ENCODE data around the gene UST. TPM values are rescaled to one million over a fixed set of nuclear protein-coding genes. Genes with fewer than 3 reads are reported as not detected.

The UST gene
- total RNA-seq, 1 donor from 2014 or later: 5.5 TPM

- H3K9me3 Mint-ChIP-seq: peaks cover 3% of the 10 kb centered on the region
- H3K27me3 Mint-ChIP-seq (ENCODE audit: low read depth): no peaks in the 10 kb centered on the region
These were observed 121.5 kb downstream of the UST start for GRCh38 chr6:148868314-148868713.

DNA sequence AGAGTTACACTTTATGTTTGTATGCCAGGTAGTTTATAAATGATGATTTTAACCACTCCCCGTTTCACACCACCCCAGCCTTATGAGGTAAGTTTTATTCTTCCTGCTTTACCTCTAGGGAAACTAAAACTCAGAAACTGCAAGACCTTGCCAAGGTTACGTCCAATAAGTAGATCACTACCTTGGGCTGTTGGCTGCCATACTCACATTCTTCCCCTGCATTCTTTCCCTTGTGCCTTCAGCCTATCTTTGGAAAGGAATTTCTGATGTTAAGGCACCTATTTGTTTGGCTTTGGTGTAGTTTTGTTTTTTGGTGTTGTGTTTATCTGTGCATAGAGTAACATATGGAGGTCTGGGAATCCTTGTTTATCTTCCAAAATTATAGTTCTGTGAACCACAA, 122.1 kb downstream of the UST start:
- TF ChIP-seq CTCF (conservative IDR thresholded peaks at IDR 0.05): no peak
- Mint-ChIP-seq H3K36me3 (ENCODE audit: low read depth) (peaks cover 2% of the 10 kb centered on the region), H3K27ac (ENCODE audit: unreplicated experiment) (no peak overlapping the region), H3K27me3 (ENCODE audit: low read depth) (no peaks in the 10 kb centered on the region), H3K4me1 (peaks cover 21% of the 10 kb centered on the region), H3K9me3 (peaks cover 3% of the 10 kb centered on the region), H3K4me3 (no peak overlapping the region)
- DNase-seq (ENCODE audit: low read depth, low spot score): no peak

More at GRCh38 chr6:148868314-148868713, 121.5 kb downstream of the UST start:
- H3K27ac Mint-ChIP-seq (ENCODE audit: unreplicated experiment): no peak overlapping the region
- peaks cover 2% of the 10 kb centered on the region for H3K36me3 Mint-ChIP-seq (ENCODE audit: low read depth)
- no peak for DNase-seq (ENCODE audit: low read depth, low spot score)
- TF ChIP-seq CTCF (conservative IDR thresholded peaks at IDR 0.05): no peak
- peaks cover 20% of the 10 kb centered on the region for H3K4me1 Mint-ChIP-seq
- H3K4me3 Mint-ChIP-seq: no peak overlapping the region

DNA sequence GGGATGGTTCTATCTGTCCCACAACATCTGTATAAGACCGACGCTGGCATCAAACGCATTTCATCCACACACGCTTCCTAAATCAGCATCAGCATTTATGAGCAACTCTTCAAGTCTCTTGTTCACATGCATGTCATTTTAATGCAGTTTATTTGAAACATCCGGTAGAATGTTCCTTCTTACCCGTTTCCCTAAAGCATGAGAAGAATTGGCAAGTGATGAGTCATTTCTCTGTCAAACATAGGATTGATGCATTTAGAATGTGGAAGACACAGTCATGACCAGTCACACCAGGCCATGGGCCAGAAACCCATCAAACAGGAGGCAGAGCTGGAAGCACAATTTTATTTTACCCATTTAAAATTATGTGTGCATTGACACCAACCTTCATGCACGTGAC, 122.8 kb downstream of the UST start:
- Mint-ChIP-seq H3K27ac (ENCODE audit: unreplicated experiment) (no peak overlapping the region), H3K4me3 (no peak overlapping the region), H3K27me3 (ENCODE audit: low read depth) (no peaks in the 10 kb centered on the region), H3K9me3 (peaks cover under 1% of the 10 kb centered on the region), H3K4me1 (peaks cover 21% of the 10 kb centered on the region), H3K36me3 (ENCODE audit: low read depth) (peaks cover under 1% of the 10 kb centered on the region)
- no peak for TF ChIP-seq CTCF (conservative IDR thresholded peaks at IDR 0.05)
- DNase-seq (ENCODE audit: low read depth, low spot score): no peak

GRCh38 chr6:148873154-148873553, 126.3 kb downstream of the UST start:
- Mint-ChIP-seq H3K27me3 (ENCODE audit: low read depth) (no peaks in the 10 kb centered on the region), H3K9me3 (no peaks in the 10 kb centered on the region), H3K27ac (ENCODE audit: unreplicated experiment) (no peak overlapping the region), H3K4me1 (peaks cover 32% of the 10 kb centered on the region), H3K36me3 (ENCODE audit: low read depth) (no peaks in the 10 kb centered on the region), H3K4me3 (no peak overlapping the region)
- no peak for DNase-seq (ENCODE audit: low read depth, low spot score)
- TF ChIP-seq CTCF (conservative IDR thresholded peaks at IDR 0.05): no peak

- Mint-ChIP-seq H3K36me3 (ENCODE audit: low read depth) (no peaks in the 10 kb centered on the region), H3K9me3 (no peaks in the 10 kb centered on the region), H3K4me1 (peaks cover 32% of the 10 kb centered on the region), H3K27me3 (ENCODE audit: low read depth) (no peaks in the 10 kb centered on the region), H3K27ac (ENCODE audit: unreplicated experiment) (no peak overlapping the region), H3K4me3 (no peak overlapping the region)
- DNase-seq (ENCODE audit: low read depth, low spot score): no peak
- TF ChIP-seq CTCF (conservative IDR thresholded peaks at IDR 0.05): no peak
These were observed 127.0 kb downstream of the UST start for GRCh38 chr6:148873868-148874267.
